Measurements from ENCODE around the gene KCNQ2. TPM values are rescaled to one million over a fixed set of nuclear protein-coding genes. Genes with fewer than 3 reads are reported as not detected.

The KCNQ2 gene
- total RNA-seq, 1 donor from 2014 or later = 1.2 TPM

- DNase-seq = no peak
Measured at GRCh38 chr20:63356931-63357879, 115.2 kb downstream of the KCNQ2 start.

- no peak for DNase-seq
Measured at GRCh38 chr20:63356511-63356910, 115.9 kb downstream of the KCNQ2 start.

GRCh38 chr20:63355781-63356295 is 116.6 kb downstream of the KCNQ2 start:
- DNase-seq = no peak

GRCh38 chr20:63354636-63355350 is 117.7 kb downstream of the KCNQ2 start:
- DNase-seq = no peak

DNA sequence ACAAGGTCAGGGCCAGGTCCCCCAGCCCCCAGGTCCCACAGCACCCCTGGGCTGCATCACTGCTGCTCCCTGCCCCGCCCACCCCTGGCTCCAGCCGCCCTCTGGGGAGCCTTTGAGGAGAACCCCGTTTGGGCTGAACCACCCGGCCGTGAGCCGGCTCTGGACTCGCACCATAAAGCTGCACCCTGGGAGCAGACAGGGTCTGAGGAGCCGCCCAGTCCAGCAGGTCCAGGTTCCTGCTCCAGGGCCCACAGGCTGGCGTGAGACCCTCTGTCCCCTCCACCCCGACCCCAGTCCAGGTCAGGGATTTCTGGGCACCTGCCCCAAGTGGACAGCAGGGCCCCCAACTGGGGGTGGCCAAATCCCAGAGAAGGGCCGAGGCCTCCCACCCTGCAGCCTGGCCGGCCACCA is 119.6 kb downstream of the KCNQ2 start:
- DNase-seq = no peak

GRCh38 chr20:63351811-63352591 is 120.5 kb downstream of the KCNQ2 start:
- DNase-seq = no peak

DNA sequence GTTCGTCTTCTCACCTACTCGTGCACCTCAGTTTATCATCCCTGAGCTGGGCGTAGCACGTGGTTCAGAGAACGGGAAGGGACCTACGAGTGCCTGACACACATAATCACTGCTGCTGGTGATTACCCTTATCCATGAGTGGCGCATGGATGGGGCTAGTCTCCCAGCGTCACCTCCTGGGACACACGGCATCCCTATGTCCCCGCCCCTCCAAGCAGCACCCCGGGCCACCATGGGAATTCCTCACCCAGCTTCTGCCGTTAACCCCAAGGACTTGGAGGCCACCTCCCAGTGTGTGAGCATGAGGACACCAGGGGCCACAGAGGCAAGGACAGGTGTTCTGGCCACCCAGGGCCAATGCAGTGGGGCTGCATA is 121.1 kb downstream of the KCNQ2 start:
- no peak for DNase-seq

GRCh38 chr20:63350597-63351325 is 121.7 kb downstream of the KCNQ2 start:
- DNase-seq = no peak

Other genes starting within 250 kb of the KCNQ2 start
- not detected for gene BIRC7, start 236.8 kb downstream of the KCNQ2 start, total RNA-seq
- 3.7 TPM for gene NKAIN4, start 218.2 kb downstream of the KCNQ2 start, total RNA-seq
- 45.3 TPM for gene ARFGAP1, start 199.8 kb downstream of the KCNQ2 start, total RNA-seq
- gene COL20A1, start 179.5 kb downstream of the KCNQ2 start, total RNA-seq = 2.0 TPM
- gene CHRNA4, start 111.3 kb downstream of the KCNQ2 start, total RNA-seq = 0.20 TPM
- gene EEF1A2, start 26.4 kb upstream of the KCNQ2 start, total RNA-seq = 38.5 TPM
- gene PPDPF, start 48.1 kb upstream of the KCNQ2 start, total RNA-seq = 30.8 TPM
- 3.8 TPM for gene PTK6, start 64.7 kb upstream of the KCNQ2 start, total RNA-seq
- 1.1 TPM for gene SRMS, start 75.1 kb upstream of the KCNQ2 start, total RNA-seq
- 0.59 TPM for gene FNDC11, start 81.5 kb upstream of the KCNQ2 start, total RNA-seq
- gene HELZ2, start 101.6 kb upstream of the KCNQ2 start, total RNA-seq = 19.8 TPM
- 6.4 TPM for gene GMEB2, start 154.4 kb upstream of the KCNQ2 start, total RNA-seq
- 21.6 TPM for gene STMN3, start 180.8 kb upstream of the KCNQ2 start, total RNA-seq
- gene RTEL1, start 185.7 kb upstream of the KCNQ2 start, total RNA-seq = 13.3 TPM
- gene TNFRSF6B, start 224.0 kb upstream of the KCNQ2 start, total RNA-seq = 3.4 TPM
- gene ARFRP1, start 235.3 kb upstream of the KCNQ2 start, total RNA-seq = 16.3 TPM
- gene ZGPAT, start 235.4 kb upstream of the KCNQ2 start, total RNA-seq = 9.8 TPM

Data from skin of body (tissue), 2 donors.